ENCODE results near the gene KDM2A. TPM values are rescaled to one million over a fixed set of nuclear protein-coding genes. Genes with fewer than 3 reads are reported as not detected.

KDM2A gene
- total RNA-seq, 4 donors from 2014 or later, result 33.4 to 84.7 (median 64.8) TPM

DNA sequence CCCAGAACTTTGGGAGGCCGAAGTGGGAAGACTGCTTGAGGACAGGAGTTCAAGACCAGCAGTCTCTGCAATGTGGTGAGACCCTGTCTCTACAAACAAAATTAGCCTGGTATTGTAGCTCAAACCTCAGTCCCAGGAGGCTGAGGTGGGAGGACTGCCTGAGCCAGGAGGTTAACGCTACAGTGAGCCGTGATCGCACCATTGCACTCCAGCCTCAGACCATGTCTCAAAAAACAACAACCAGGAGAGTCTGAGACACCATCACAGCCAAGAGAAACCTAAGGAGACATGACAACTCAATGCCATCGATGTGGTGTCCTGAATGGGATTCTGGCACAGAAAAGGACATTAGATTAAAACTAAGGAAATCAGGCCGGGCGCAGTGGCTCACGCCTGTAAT lies 28.3 kb upstream of the KDM2A start:
- intact Hi-C loops (cut with DNase I), result no loop called here
- TF ChIP-seq POLR2A (IDR thresholded peaks at IDR 0.05), result no peak
- TF ChIP-seq, protein P1, sequence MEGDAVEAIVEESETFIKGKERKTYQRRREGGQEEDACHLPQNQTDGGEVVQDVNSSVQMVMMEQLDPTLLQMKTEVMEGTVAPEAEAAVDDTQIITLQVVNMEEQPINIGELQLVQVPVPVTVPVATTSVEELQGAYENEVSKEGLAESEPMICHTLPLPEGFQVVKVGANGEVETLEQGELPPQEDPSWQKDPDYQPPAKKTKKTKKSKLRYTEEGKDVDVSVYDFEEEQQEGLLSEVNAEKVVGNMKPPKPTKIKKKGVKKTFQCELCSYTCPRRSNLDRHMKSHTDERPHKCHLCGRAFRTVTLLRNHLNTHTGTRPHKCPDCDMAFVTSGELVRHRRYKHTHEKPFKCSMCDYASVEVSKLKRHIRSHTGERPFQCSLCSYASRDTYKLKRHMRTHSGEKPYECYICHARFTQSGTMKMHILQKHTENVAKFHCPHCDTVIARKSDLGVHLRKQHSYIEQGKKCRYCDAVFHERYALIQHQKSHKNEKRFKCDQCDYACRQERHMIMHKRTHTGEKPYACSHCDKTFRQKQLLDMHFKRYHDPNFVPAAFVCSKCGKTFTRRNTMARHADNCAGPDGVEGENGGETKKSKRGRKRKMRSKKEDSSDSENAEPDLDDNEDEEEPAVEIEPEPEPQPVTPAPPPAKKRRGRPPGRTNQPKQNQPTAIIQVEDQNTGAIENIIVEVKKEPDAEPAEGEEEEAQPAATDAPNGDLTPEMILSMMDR (IDR thresholded peaks at IDR 0.05), result no peak
- Histone ChIP-seq H3K27me3 (peaks cover 0 to 6% (median 0%) of the 10 kb centered on the region in 4 donors), H3K9me3 (no peaks in the 10 kb centered on the region), H3K36me3 (no peaks in the 10 kb centered on the region), H3K4me3 (no peak overlapping the region), H3K27ac (no peak overlapping the region), H3K4me1 (no peaks in the 10 kb centered on the region)
- WGBS, 2 donors, result 86 to 87% methylated on average over 7 to 8 of the region's 8 CpGs
- DNase-seq, result no peak

DNA sequence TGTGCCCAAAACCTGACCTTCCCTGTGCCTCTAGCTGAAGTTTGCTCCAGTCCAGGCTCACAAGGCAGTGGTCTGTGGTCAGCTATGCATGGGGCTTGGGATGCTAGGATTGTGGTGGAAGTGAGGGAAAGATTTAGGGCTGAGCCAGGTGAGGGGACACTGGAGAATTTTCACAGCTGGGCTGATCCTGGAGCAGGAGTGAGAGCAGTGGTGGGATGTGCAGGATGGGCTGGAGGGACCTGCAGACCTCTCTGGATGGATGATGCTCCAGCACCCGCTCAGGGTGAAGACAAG lies 23.9 kb upstream of the KDM2A start:
- Histone ChIP-seq H3K4me1 (peaks cover 0 to 2% (median 0%) of the 10 kb centered on the region in 3 donors), H3K27me3 (peaks cover 0 to 6% (median 0%) of the 10 kb centered on the region in 4 donors), H3K4me3 (no peak overlapping the region), H3K36me3 (no peaks in the 10 kb centered on the region), H3K9me3 (no peaks in the 10 kb centered on the region), H3K27ac (no peak overlapping the region)
- 89 to 100% methylated on average over 1 of the region's 1 CpG for WGBS, 2 donors
- intact Hi-C loops (cut with DNase I), result no loop called here
- no peak for DNase-seq
- TF ChIP-seq POLR2A (IDR thresholded peaks at IDR 0.05), result no peak
- TF ChIP-seq, protein P1 (IDR thresholded peaks at IDR 0.05), result no peak

DNA sequence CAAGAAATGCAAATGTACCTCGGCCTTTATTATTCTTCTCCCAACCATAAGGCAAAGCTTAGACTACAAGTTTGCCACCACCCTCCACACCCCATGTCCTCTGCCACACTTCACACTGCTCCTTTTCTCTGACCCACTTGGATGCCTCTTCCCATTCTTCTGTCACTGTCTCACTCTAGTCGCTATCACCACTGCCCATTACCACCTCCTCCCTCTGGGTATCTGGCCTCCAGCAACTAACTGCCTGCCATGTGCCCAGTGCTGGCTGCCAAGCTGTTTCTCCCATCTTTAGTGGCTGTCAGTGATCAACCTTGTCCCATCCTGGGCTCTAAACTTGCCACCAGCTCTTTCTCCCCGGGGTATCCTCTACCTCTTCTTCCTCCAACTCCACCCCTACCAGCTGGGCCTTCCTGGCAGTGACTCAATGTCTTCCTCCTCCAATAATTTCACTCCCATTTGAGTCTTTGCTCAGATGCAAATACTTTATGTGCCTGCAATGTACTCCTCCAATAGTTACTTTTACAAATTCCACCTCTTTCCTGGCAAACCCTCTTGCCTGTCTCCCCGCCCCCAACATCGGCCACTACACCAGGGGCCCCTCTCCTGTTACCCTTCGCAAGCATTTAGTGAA lies 20.1 kb upstream of the KDM2A start:
- no peak for DNase-seq
- Histone ChIP-seq H3K27me3 (no peaks in the 10 kb centered on the region), H3K27ac (no peak overlapping the region), H3K4me3 (no peak overlapping the region), H3K4me1 (peaks cover 0 to 7% (median 0%) of the 10 kb centered on the region in 3 donors), H3K9me3 (no peaks in the 10 kb centered on the region), H3K36me3 (no peaks in the 10 kb centered on the region)
- WGBS, 2 donors, result 65 to 77% methylated on average over 4 to 6 of the region's 6 CpGs
- TF ChIP-seq, protein P1 (IDR thresholded peaks at IDR 0.05), result no peak
- no peak for TF ChIP-seq POLR2A (IDR thresholded peaks at IDR 0.05)
- intact Hi-C loops (cut with DNase I), result no loop called here

DNA sequence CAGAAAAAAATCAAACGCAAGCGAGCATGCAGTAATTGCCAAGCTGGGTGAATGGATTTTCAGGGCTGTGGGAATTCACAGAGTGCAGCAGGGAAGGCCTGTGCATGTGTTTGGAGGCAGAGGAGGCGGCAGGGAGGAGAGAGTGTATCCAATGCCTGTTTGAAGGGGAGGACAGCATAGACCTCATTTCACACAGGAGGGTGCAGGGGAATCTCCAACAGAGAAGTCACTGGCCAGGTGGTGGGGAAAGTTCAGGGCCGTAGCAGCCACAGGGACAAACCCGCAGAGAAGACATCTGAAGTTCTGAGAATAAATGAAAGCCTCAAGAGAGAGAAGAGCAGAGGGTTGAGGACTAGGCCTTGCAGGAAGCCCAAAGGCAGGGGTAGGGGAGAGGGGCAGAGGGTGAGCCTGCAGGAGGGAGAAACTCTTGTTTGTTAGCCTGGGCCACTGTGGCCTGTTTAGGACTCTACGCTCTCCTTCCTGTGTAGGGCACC lies 19.2 kb upstream of the KDM2A start:
- H3K4me1 ChIP-seq, result peaks cover 0 to 7% (median 0%) of the 10 kb centered on the region in 3 donors
- intact Hi-C loops (cut with DNase I), result no loop called here
- no peaks in the 10 kb centered on the region for H3K27me3 ChIP-seq
- DNase-seq, result no peak
- no peak for TF ChIP-seq POLR2A (IDR thresholded peaks at IDR 0.05)
- TF ChIP-seq, protein P1 (IDR thresholded peaks at IDR 0.05), result no peak
- H3K27ac ChIP-seq, result no peak overlapping the region
- H3K9me3 ChIP-seq, result no peaks in the 10 kb centered on the region
- H3K36me3 ChIP-seq, result no peaks in the 10 kb centered on the region
- H3K4me3 ChIP-seq, result no peak overlapping the region
- 81 to 95% methylated on average over 6 of the region's 6 CpGs for WGBS, 2 donors

DNA sequence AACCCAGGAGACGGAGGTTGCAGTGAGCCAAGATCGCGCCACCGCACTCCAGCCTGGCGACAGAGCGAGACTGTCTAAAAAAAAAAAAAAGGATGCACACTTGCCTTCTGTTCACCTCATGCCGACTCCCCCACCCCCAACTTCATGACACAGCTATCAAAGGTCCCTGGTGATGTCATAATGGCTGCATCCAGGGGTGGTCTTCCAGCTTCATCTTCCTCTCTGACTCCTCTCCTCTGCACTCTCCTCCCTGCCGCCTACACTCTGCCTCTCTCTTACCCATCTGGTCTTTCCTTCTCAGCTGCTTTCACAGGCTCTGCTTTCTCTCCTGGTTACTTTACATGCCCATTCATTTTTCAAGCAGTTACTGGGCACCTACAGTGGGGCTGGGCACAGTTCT lies 16.4 kb upstream of the KDM2A start:
- Histone ChIP-seq H3K27me3 (no peaks in the 10 kb centered on the region), H3K4me1 (peaks cover 0 to 7% (median 0%) of the 10 kb centered on the region in 3 donors), H3K36me3 (no peaks in the 10 kb centered on the region), H3K4me3 (no peak overlapping the region), H3K27ac (no peak overlapping the region), H3K9me3 (no peaks in the 10 kb centered on the region)
- 85 to 92% methylated on average over 8 of the region's 8 CpGs for WGBS, 2 donors
- TF ChIP-seq, protein P1 (IDR thresholded peaks at IDR 0.05), result no peak
- TF ChIP-seq POLR2A (IDR thresholded peaks at IDR 0.05), result no peak
- no peak for DNase-seq
- intact Hi-C loops (cut with DNase I), result no loop called here
